ENCODE results near the gene SPIRE2.

GRCh38 chr16:89892055-89892630 is 63.9 kb downstream of the SPIRE2 start:
- TF ChIP-seq, protein P1, sequence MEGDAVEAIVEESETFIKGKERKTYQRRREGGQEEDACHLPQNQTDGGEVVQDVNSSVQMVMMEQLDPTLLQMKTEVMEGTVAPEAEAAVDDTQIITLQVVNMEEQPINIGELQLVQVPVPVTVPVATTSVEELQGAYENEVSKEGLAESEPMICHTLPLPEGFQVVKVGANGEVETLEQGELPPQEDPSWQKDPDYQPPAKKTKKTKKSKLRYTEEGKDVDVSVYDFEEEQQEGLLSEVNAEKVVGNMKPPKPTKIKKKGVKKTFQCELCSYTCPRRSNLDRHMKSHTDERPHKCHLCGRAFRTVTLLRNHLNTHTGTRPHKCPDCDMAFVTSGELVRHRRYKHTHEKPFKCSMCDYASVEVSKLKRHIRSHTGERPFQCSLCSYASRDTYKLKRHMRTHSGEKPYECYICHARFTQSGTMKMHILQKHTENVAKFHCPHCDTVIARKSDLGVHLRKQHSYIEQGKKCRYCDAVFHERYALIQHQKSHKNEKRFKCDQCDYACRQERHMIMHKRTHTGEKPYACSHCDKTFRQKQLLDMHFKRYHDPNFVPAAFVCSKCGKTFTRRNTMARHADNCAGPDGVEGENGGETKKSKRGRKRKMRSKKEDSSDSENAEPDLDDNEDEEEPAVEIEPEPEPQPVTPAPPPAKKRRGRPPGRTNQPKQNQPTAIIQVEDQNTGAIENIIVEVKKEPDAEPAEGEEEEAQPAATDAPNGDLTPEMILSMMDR (IDR thresholded peaks at IDR 0.05) = no peak
- TF ChIP-seq POLR2A (IDR thresholded peaks at IDR 0.05) (no peak), POLR2AphosphoS5 (IDR thresholded peaks at IDR 0.05) (no peak)

Data from gastroesophageal sphincter (tissue), 3 donors.